Nephron progenitor cell (in vitro differentiated cells): ENCODE data around the gene IL20RA.
"Not testable (repeated sequence)": the region's sequence is repeated elsewhere in the genome, so short reads cannot be mapped to it uniquely, and the experiment has no call there.

Experiments
- DNase-seq: peaks from one replicate; pipeline ENCODE4 v3.0.0; 2021
- H3K27ac Mint-ChIP-seq: 2 replicates; pipeline ENCODE4 v1.8.0; 2021; ENCODE audit warnings: mild to moderate bottlenecking, moderate library complexity, mixed read lengths
- H3K27me3 Mint-ChIP-seq: 2 replicates; pipeline ENCODE4 v1.8.0; 2021; ENCODE audit warnings: mild to moderate bottlenecking, low read depth, mixed read lengths; ENCODE audit not compliant: poor library complexity
- H3K36me3 Mint-ChIP-seq: 2 replicates; pipeline ENCODE4 v1.8.0; 2021; ENCODE audit warnings: low read depth, mixed read lengths
- H3K4me1 Mint-ChIP-seq: 2 replicates; pipeline ENCODE4 v1.8.0; 2021; ENCODE audit warnings: mixed read lengths
- H3K4me3 Mint-ChIP-seq: 2 replicates; pipeline ENCODE4 v1.8.0; 2021; ENCODE audit warnings: mild to moderate bottlenecking, moderate library complexity, mixed read lengths
- H3K9me3 Mint-ChIP-seq: 2 replicates; pipeline ENCODE4 v1.8.0; 2021; ENCODE audit warnings: mild to moderate bottlenecking, moderate library complexity, mixed read lengths
- CTCF ChIP-seq: fragments of 200-600 bp; sonication (generic); IDR thresholded peaks from 2 replicates; pipeline ENCODE4 v1.5.0; 2021; ENCODE audit warnings: antibody characterized with exemption

Gene IL20RA

GRCh38 chr6:136975089-136975715, 69.6 kb downstream of the IL20RA start:
- no peak for DNase-seq
- H3K4me3 Mint-ChIP-seq, result no peak overlapping the region
- no peaks in the 10 kb centered on the region for H3K36me3 Mint-ChIP-seq
- TF ChIP-seq CTCF, result no peak
- H3K4me1 Mint-ChIP-seq, result peaks cover 12% of the 10 kb centered on the region
- H3K27me3 Mint-ChIP-seq, result peaks cover 6% of the 10 kb centered on the region
- no peaks in the 10 kb centered on the region for H3K9me3 Mint-ChIP-seq
- no peak overlapping the region for H3K27ac Mint-ChIP-seq

GRCh38 chr6:136973781-136974180, 71.0 kb downstream of the IL20RA start:
- H3K9me3 Mint-ChIP-seq, H3K27me3 Mint-ChIP-seq, DNase-seq, H3K36me3 Mint-ChIP-seq, H3K4me3 Mint-ChIP-seq, H3K4me1 Mint-ChIP-seq, H3K27ac Mint-ChIP-seq: not testable (repeated sequence)

- peaks cover 14% of the 10 kb centered on the region for H3K27me3 Mint-ChIP-seq
- H3K4me1 Mint-ChIP-seq, result no peaks in the 10 kb centered on the region
- H3K36me3 Mint-ChIP-seq, result no peaks in the 10 kb centered on the region
- no peak overlapping the region for H3K4me3 Mint-ChIP-seq
- H3K27ac Mint-ChIP-seq, result no peak overlapping the region
- TF ChIP-seq CTCF, result no peak
- no peaks in the 10 kb centered on the region for H3K9me3 Mint-ChIP-seq
- DNase-seq, result no peak
Observed at GRCh38 chr6:136971609-136972008, 73.2 kb downstream of the IL20RA start.

DNA sequence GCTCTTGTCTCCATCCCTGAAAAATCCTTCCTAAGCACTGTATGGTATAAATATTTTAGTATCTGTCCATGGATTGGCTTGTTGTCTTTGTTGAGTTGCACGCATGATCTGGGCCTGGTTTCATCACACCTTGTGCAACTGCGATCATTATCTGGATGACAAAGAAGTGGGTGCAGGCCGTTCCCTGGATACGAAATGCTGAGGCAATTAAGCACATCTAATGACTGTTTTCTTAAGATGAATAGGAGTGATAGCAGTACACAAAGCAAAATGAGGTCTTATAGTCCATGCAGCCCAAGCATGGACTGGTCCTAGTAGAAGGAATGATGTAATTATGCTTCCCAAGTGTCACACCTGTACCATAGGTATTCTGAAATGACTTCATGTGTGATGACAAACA, 74.8 kb downstream of the IL20RA start:
- DNase-seq, result no peak
- H3K4me3 Mint-ChIP-seq, result no peak overlapping the region
- no peaks in the 10 kb centered on the region for H3K4me1 Mint-ChIP-seq
- H3K9me3 Mint-ChIP-seq, result no peaks in the 10 kb centered on the region
- H3K27ac Mint-ChIP-seq, result no peak overlapping the region
- H3K27me3 Mint-ChIP-seq, result peaks cover 14% of the 10 kb centered on the region
- no peak for TF ChIP-seq CTCF
- no peaks in the 10 kb centered on the region for H3K36me3 Mint-ChIP-seq

DNA sequence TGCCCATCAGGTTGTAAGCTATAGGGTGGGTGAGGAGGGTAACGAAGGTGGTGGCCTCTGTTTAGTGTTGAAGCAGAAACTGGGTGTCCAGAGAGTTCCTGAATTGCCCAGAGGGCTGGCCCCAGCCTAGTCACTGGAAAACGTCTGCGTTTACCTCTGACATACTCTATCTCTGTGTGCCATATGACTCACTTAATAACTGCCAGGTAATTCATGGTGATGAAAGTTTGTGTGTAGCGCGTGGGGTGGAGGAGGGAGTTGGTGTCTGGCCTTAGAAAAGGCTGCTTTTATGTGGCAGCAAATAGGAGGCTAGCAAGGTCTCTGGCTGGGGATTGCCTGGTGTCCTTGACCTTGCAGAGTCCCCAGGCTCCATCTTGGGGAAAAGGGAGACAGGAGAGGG, 75.3 kb downstream of the IL20RA start:
- no peaks in the 10 kb centered on the region for H3K9me3 Mint-ChIP-seq
- H3K36me3 Mint-ChIP-seq, result no peaks in the 10 kb centered on the region
- H3K27me3 Mint-ChIP-seq, result peaks cover 14% of the 10 kb centered on the region
- H3K4me3 Mint-ChIP-seq, result no peak overlapping the region
- no peaks in the 10 kb centered on the region for H3K4me1 Mint-ChIP-seq
- TF ChIP-seq CTCF, result no peak
- no peak overlapping the region for H3K27ac Mint-ChIP-seq
- no peak for DNase-seq

GRCh38 chr6:136968837-136969236, 75.9 kb downstream of the IL20RA start:
- no peaks in the 10 kb centered on the region for H3K9me3 Mint-ChIP-seq
- no peak for TF ChIP-seq CTCF
- no peaks in the 10 kb centered on the region for H3K36me3 Mint-ChIP-seq
- peaks cover 4% of the 10 kb centered on the region for H3K4me1 Mint-ChIP-seq
- DNase-seq, result no peak
- H3K27me3 Mint-ChIP-seq, result peaks cover 14% of the 10 kb centered on the region
- no peak overlapping the region for H3K4me3 Mint-ChIP-seq
- peak overlapping the region; percentile 8 for H3K27ac Mint-ChIP-seq
